Lower leg skin (tissue), 4 donors: ENCODE results near the gene SNX25. TPM values are rescaled to one million over a fixed set of nuclear protein-coding genes. Genes with fewer than 3 reads are reported as not detected.
A peak's percentile ranks its signal among the peaks of the same experiment; 100 is the strongest.

Experiments used
- DNase-seq, 2 donors: peaks; one replicate each; pipeline ENCODE4 v3.0.0-alpha.2; 2019; ENCODE audit warnings: low spot score in 2 of 2
- H3K4me3 ChIP-seq: fragments of 200-600 bp; sonication (generic); 2 replicates; pipeline ENCODE4 v1.5.1; 2017; ENCODE audit warnings: mild to moderate bottlenecking, low read depth; ENCODE audit not compliant: poor library complexity, severe bottlenecking
- POLR2A ChIP-seq, 2 donors: fragments of 450-650 bp; IDR thresholded peaks; one replicate each; pipeline ENCODE4 v1.6.1; 2016 to 2017; ENCODE audit warnings: antibody characterized with exemption in 2 of 2, mild to moderate bottlenecking in 1 of 2, moderate library complexity in 1 of 2
- WGBS, 2 donors: methylation state at CpG; one replicate each; pipeline ENCODE4 v1.1.5; 2018; 5-methylcytosine and 5-hydroxymethylcytosine counted together
- intact Hi-C: fragments of 100-400 bp; cut with DNase I; formaldehyde crosslinking; loops from one replicate; pipeline ENCODE4 v1.15.0; 2023; ENCODE audit warnings: low total_unique reads
- total RNA-seq, 4 donors: library from RNA; depleted of rRNA; stranded (reverse); fragments of >200 nt; gene quantifications; one replicate each; pipeline ENCODE4 v1.1.0, GENCODE V29; 2016
- TF ChIP-seq, protein P1 (sequence below), 3 donors: fragments of 450-650 bp; IDR thresholded peaks; one replicate each; pipeline ENCODE4 v1.5.1; 2016; ENCODE audit warnings: antibody characterized with exemption in 3 of 3, mild to moderate bottlenecking in 3 of 3, moderate library complexity in 2 of 3

SNX25 gene
- total RNA-seq, 4 donors from 2014 or later, result 13.4 to 18.3 (median 15.6) TPM

GRCh38 chr4:185210102-185210981 is 944 bp downstream of the SNX25 start:
- peak in 1 of 2 donors; percentile 91 for DNase-seq
- TF ChIP-seq POLR2A (IDR thresholded peaks at IDR 0.05), result no peak
- TF ChIP-seq, protein P1, sequence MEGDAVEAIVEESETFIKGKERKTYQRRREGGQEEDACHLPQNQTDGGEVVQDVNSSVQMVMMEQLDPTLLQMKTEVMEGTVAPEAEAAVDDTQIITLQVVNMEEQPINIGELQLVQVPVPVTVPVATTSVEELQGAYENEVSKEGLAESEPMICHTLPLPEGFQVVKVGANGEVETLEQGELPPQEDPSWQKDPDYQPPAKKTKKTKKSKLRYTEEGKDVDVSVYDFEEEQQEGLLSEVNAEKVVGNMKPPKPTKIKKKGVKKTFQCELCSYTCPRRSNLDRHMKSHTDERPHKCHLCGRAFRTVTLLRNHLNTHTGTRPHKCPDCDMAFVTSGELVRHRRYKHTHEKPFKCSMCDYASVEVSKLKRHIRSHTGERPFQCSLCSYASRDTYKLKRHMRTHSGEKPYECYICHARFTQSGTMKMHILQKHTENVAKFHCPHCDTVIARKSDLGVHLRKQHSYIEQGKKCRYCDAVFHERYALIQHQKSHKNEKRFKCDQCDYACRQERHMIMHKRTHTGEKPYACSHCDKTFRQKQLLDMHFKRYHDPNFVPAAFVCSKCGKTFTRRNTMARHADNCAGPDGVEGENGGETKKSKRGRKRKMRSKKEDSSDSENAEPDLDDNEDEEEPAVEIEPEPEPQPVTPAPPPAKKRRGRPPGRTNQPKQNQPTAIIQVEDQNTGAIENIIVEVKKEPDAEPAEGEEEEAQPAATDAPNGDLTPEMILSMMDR (IDR thresholded peaks at IDR 0.05), result no peak
- peak overlapping the region; percentile 65 for H3K4me3 ChIP-seq
- intact Hi-C loops, result no loop called here
- 2 to 5% methylated on average over 22 to 38 of the region's 84 CpGs for WGBS, 2 donors

DNA sequence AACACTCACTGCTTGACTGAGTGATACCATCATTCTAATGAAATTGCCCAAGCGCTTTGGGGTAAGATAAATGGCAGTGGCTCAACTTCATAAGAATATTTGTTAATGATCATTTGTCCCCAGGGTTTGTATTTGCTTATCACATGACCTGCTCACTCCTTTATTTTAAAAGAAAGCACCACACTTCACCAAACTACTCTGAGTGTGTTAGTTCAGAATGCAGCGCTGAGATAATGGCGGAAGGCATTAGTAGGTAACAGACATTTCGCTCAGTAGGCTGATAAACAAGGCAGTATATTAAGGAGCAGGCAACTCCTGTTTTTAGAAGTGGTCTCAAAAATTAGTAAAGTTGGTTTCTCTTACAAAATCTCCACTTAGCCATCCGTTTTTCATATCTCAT is 1.6 kb downstream of the SNX25 start:
- TF ChIP-seq POLR2A (IDR thresholded peaks at IDR 0.05), result no peak
- TF ChIP-seq, protein P1 (IDR thresholded peaks at IDR 0.05), result no peak
- DNase-seq, result no peak
- 72 to 73% methylated on average over 5 of the region's 5 CpGs for WGBS, 2 donors
- intact Hi-C loops, result no loop called here
- peak overlapping the region; percentile 65 for H3K4me3 ChIP-seq

GRCh38 chr4:185211641-185212040 is 2.2 kb downstream of the SNX25 start:
- intact Hi-C loops, result no loop called here
- TF ChIP-seq POLR2A (IDR thresholded peaks at IDR 0.05), result no peak
- TF ChIP-seq, protein P1 (IDR thresholded peaks at IDR 0.05), result no peak
- WGBS, 2 donors, result 62 to 77% methylated on average over 2 of the region's 2 CpGs
- DNase-seq, result no peak
- no peak overlapping the region for H3K4me3 ChIP-seq

GRCh38 chr4:185212581-185212980 is 3.2 kb downstream of the SNX25 start:
- intact Hi-C loops, result no loop called here
- no peak for DNase-seq
- no peak for TF ChIP-seq POLR2A (IDR thresholded peaks at IDR 0.05)
- TF ChIP-seq, protein P1 (IDR thresholded peaks at IDR 0.05), result no peak
- 96% methylated on average over 4 of the region's 4 CpGs for WGBS, 2 donors
- H3K4me3 ChIP-seq, result no peak overlapping the region

GRCh38 chr4:185213877-185214276 is 4.5 kb downstream of the SNX25 start:
- no peak overlapping the region for H3K4me3 ChIP-seq
- intact Hi-C loops, result no loop called here
- DNase-seq, result no peak
- TF ChIP-seq, protein P1 (IDR thresholded peaks at IDR 0.05), result no peak
- TF ChIP-seq POLR2A (IDR thresholded peaks at IDR 0.05), result no peak
- WGBS, 2 donors, result 89 to 90% methylated on average over 4 of the region's 4 CpGs
